Measurements from ENCODE around the gene KIF12.
"Not testable (repeated sequence)": the region's sequence is repeated elsewhere in the genome, so short reads cannot be mapped to it uniquely, and the experiment has no call there.

KIF12 gene

DNA sequence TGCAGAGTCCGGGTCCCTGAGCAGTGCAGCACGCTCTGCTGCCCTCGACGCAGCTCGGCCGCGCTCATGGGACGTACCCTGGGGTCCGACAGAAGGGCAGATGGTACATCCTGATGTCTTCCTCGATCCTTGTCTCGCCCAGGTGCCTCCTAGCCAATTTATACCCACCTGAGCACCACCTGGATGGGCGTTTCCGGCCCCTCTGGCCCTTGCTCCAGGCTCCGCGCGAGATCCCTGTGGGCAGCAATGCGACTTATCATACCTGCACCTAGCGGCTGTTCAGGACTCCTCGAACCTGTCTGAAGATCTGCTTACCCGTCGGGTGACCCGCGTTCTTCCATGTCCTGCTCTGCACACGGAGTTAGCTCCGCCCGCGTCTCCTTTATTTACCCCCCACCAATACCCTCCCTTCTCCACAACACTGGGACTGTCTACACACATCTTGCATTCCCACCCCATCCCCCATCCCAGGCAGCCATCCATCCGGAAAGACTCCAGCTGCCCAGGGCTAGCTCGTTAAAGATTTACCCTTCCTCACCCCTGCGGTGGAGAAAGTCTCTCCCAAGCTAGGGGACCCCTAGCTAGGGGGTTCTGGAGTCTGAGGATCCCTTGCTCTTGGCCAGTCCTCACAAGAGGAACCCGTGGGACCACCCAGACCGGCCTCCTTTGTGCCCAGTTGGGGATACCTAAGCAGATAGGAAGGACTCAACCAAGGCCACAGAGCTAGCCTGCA is at the start of gene KIF12:
TSS of gene KIF12 (minus strand) at position 357 of the 733 bp plus-strand sequence. CDS start at position 341, 16 bp downstream.
- DNase-seq, result no peak

DNA sequence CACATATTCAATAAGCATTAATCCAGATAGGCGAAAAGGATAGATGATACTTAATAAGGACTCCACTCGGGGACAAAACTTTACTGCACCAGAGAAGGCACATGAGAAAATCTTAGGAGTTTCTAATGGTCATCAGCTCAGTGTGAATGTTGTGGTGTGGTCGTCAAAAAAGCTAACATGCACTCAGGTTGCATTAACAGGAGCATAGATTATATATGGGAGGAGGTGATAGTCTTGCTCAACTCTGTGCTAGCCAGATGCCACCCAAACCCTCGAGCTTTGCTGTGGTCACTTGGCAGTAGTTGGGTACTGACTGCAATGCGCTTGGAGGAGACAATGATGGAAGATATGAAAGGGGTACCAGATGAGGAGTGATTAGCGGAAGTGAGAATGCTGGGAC is 47.6 kb upstream of the KIF12 start:
- DNase-seq, result no peak

DNA sequence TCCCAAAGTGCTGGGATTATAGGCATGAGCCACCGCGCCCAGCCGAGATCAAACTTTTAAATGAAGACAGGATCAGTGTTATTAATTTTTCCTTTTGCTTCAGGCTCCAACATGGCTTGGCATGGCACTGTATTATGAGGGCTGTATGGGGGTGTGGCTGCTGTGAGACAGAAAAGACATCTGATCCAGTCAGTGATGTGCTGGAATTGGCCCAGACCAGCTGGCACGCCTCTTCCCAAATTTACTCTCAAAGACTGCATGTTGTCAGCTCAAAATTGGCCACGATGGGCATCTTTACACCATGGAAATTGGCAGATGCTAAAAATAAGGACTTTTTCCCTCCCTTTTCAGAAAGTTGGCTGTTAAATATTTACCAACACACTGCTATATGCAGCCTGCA is 44.1 kb upstream of the KIF12 start:
- DNase-seq, result no peak

DNA sequence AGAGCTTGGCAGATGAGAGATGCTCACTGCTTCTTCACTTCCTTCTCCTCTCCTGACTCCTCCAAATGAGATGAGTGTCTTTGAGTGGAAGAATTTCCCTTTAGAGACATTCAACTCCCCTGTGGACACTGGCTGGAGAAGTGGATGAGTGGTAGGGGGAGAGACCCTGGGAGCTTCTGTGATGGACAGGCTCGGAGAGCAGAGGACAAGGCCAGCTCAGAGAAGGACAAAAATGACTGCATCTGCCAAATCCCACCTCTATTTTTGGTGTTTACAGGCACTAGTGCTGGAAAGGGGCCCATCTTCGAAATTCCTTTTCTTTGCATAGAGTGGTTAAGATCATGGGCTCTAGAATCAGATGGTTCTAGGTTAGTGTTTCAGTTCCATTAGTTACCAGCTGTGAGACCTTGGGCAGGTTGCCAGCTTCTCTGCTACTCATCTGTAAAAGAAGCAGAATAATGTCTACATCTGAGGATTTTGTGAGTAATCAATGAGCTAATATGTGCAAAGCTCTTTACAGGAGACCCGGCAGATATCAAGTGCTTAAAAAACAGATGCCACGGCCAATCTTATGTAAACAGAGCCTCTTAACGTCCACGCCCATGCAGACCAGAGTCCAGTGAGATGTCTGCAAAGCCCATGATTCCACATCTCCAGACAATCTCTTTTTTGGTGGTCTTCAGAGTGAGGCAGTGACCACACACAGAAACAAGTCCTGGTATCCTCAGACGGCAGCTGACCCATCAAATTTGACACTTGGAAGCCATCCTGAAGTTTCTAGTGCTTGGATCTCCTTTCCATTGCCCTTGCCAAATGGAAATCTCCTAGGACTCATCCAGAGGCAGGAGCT is 42.7 kb upstream of the KIF12 start:
- no peak for DNase-seq

DNA sequence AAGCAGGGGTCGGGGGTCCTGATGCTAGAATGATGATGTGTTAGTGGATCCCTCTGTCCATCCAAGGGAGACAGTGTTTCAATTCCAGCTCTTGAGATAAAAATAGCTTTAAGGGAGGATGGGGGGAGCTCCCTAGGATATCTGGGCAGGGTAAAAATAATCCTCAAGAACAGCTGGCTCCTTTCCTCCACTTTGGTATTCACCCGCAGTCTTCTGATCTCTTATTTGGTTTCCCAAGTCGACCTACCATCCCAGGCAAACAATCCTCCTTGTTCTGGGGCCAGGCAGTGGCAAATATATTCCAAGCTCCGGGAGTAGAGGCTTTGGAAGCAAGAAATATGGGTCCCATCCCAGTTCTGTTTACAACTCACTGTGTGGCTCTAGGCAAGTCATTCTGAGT is 41.8 kb upstream of the KIF12 start:
- DNase-seq, result no peak

DNA sequence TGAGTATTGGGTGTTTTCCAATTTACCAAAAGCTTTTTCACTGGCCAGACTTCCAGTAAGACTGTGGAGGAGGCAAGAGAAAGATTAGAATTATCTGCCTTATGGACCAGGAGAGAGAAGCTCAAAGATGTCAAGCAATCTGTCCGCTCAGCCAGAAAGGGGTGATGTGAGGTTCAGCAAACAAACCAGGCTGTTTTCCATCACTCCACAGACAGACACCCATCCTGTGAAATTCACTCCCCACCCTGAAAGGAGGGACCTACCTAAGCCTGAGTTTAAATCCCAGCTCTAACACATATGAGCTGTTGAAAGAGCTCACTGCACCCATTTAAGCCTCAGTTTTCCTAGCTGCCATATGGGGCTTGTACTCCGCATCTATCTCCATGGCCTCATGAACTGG is 41.3 kb upstream of the KIF12 start:
- DNase-seq, result no peak

DNA sequence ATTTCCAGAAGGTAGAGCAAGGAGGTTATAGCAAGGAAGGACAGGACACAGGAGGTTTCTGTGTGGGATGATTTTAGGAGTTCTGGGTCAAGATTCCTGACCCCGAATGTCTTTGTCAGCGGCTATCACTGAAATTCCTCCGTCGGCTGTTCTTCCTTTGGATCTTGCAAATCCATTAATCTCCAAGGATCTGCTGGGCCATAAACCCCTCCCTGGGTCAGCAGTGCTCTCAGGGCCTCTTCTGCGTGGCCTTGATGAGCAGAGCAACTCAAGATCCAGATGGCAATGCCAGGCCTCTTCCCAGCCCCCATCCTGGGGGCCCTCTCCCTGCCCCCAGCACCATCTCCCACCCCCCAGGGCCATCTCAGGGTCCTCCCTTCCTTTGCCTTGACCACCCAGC is 40.0 kb upstream of the KIF12 start:
- DNase-seq, result no peak

DNA sequence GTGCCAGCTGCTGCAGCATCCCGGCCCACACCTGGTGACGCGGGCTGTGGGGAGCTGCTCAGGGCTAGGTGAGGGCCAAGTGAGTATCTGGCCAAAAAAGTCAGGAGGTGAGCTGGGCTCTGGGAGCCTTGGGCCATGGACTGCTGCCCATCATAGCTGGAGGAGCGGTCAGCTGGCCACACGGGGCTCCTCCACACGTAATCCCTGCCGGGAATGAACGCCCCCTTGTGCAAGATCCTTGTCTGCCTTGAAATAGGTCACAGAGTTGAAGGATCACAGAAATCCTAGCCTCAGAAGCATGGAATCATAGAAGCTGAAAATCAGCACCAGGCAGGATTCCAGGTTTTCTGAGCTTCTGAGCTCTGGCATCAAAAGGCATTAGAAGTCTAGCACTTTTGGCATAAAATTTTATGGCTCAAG is 39.5 kb upstream of the KIF12 start:
- no peak for DNase-seq

DNA sequence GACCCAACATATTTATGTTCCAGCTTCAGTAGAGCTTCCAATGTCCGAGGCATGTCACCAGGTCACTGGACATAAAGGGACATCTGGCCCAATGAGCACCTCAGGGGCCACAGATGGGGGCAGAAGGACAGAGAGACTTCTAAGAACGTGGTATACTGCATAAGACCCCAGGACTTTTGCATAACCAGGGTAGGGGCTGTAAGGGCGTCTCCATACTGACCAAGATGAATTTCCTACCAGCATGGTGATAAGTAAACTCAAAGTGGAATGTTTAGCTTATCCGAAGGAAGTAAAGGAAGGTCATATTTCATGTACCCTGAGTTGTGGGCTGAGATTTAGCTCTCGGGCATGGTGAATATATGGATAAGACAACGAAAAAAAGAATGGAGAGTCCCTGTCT is 38.7 kb upstream of the KIF12 start:
- no peak for DNase-seq

DNA sequence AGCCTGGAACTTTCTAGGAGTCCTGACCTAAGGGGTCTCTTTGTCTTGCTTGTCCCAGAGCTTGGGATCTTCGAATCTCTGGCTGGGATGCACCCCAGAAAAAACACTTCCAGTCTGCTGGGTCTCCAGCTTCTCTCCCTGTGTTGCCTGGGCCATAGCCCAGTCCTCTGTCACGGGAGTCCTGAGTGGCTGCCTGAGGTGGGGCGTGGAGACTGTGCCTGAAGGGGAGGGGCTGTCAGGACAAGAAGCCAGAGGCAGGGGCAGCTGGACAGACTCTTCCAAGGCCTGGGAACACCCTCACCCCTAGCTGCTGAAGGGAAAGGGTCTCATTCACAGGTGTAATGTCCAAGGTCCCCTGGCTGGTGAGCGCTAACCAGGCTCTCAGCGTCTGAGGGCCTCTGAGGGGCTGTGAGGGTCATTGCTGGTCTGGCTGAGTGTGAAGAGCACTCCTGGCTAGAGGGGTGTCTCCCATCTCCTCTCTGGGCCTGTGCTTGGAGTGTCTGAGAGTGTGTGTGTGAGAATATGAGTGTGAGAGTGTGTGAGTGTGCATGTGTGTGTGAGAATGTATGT is 35.8 kb upstream of the KIF12 start:
- DNase-seq, result no peak

DNA sequence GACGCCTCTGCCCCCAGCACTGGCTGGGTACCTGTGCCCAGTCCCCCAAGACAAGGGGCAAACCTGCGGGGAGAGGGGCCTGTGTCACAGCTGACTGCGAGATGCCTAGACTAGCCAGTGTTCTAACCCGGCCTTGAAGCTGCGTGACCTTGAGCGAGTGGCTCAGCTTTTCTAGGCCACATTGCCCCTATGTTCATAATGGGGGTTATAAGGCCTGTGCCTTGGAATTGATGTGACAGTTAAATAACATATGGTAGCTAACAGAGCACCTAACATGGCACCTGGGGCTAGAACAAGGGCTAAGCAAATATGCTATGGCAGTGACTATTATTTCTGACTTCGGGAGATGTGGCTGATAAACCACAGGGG is 33.4 kb upstream of the KIF12 start:
- DNase-seq, result no peak

DNA sequence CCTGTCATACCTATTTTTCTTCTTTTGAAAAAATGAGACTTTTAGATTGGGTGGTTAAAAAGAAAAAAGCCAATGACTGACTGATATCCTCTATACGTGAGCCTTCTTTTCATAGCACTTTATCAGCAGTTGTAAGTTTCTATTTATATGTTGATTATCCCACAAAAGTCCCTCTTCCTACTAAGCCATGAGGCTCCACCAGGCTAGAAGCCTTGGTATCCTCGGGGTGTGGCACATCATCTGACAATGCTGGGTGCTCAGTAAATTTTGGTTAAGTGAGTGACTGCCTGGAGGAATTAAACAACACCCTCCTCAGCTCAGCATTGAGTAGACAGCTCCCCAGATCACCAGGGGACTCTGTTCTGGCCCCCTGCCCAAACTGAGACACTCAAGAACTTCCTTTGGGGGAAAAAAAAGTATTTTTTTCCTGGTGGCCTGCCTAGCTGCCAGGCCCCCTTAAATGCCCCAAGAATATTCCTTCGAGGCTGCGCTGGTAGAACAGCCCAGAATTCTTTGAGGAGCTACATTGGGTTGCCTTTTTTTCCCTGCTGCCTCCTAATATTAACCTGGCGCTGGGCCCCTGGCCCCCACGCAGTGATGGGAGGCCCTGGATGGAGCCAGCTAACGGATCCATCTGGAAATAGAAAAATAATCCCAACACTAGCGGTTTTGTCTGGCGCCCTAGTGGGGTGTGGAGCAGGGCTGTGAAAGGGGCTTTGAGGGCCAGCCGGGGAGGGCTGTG is 32.9 kb upstream of the KIF12 start:
- DNase-seq, result no peak

DNA sequence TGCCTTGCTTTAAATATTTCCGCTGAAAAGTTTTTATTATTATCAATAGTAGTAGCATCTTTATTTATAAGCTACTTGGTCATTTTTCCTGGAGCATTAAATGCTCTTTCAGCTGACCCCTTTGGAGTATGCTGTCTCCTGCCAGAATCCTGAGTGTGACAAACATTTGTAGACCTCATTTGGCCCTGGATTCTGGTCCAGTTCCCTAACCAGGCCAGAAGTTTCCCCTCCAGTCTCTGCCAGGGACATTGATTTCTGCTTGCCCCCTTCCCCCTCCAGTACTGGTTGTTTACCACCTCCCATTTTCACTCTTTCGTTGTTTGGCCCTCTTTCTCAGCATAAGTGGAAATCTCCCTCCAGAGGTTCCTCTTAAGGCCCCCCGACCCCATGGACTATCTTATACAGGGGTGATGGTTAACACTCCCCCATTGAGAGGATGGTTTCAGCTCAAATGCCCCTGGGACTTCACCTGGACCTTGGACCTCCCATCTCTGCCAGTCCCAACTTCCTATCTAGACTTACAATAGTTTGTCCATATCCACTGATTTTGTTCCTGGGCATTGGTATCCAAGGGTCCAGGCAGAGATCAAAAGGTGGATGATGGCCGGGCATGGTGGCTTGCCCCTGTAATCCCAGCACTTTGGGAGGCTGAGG is 31.7 kb upstream of the KIF12 start:
- DNase-seq, result no peak

DNA sequence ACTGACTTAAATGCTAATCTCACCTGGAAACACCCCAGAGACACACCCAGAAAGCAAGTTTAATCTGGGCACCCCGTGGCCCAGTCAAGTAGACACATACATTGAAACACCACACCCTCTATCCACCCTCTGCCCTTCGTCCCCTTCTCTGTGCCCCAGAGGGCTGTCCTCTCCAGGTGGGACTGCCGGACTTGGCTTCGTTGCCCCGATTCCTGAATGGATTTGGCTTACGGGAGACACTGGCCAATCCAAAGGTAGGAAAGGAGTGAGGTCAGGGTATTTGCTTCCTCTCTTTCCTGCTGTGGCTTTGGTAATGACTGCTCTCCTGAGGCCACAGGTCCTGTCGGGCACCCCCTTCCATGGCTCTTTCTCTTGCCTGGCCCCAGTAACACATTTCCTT is 31.0 kb upstream of the KIF12 start:
- no peak for DNase-seq

DNA sequence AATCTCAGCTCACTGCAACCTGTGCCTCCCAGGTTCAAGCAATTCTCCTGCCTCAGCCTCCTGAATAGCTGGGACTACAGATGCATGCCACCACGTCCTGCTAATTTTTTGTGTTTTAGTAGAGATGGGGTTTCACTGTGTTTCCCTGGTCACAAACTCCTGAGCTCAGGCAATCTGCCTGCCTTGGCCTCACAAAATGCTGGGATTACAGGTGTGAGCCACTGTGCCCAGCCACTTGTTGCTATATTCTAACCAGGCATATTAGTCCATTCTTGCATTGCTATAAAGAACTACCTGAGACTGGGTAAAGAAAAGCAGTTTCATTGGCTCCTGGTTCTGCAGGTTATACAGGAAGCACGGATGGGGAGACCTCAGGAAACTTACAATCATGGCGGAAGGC is 29.7 kb upstream of the KIF12 start:
- not testable (repeated sequence) for DNase-seq

DNA sequence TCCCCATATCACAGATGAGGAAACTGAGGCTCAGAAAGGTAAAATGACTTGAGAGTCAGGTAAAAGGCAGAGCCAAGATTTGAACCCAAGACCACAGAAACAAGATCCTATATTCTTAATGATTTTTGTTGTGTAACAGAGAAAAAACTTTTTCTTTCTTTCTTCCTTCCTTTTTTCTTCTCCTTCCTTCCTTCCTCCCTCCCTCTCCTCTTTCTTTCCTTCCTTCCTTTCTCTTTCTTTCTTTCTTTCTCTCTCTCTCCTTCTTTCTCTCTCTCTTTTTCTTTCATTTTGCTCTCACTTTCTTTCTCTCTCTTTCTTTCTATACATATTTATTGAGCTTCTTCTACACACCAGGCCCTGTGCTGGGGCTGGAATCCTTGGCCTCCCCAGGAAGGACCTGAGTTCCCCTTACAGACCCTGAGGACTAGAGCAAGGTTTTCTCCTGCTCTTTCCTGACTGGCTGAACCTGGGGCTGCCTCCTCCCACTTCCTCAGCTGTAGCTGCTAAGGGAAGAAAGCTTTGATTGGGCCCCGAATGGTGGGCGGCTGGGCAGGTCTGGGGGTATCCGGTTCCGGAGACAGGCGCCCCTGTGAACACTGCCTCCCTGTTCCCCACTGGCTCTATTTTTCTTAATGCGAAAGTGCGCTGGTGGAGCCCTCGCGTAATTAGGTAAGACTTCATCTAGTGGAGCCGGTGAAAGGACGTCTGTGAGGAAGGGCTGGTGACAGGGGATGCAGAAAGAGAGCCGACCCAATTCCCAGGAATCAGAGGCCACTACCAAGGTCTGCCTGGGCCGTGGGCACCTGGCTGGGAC is 27.4 kb upstream of the KIF12 start:
- no peak for DNase-seq

DNA sequence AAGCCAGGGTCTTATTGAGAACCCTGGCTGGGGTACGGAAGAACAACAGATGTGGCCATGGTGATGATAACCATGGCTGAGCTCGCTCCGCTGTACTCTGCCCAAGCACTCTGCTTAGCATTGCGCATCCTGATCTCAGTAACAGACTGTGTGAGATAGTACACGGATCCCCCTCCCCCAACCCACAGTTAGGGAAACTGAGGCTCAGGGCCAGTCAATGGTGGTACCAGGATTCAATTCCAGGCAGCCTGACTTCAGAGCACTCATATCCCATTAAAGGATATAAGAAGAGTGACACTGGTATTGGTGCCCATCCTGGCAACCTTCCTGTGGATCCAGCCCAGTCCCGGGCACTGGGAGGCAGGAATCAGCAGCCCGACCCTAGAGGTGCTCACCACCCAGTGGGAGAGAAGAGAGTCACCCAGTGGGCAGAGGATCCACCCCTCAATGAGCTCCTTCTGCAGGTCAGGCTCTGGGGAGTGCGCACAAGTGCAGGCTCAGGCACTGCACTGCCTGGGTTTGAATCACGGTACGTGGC is 26.5 kb upstream of the KIF12 start:
- no peak for DNase-seq

DNA sequence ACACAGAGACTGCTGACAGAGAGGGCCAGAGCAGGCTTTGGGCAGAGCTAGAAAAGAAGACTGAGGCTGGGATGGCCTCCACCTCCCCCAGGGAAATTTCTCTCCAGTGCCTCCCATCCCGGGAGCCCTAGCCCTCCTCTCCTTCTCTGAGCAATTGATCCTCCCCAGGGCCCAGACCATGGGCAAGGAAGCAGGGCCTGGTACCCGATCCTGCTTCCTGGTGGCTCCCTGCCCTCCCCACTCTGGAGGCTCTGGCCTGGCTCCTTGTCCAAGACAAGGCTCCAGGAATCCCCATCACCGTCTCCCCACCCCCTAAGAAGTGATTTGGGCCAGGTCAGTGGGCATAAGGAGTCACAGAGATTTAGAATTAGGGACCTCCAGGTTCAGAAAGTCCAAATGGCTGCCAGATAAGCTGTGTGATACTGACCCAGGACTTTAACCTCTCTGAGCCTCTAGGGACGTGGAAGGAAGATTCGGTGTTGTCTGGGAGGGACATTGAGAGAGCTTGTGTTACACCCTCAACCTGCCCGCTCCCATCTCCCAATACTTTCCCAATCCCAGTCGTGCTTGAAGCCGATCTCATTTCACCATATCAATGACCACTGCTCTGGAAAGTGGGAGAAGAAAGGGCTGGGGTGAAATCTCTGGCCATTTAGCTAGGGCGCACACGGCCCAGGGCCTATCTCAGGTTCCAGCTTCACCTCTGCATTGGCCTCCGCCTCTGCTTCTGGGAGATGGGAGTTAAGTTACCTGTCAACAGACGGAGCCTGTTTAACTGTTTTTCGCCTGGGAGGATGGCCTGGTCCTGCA is 25.8 kb upstream of the KIF12 start:
- no peak for DNase-seq

DNA sequence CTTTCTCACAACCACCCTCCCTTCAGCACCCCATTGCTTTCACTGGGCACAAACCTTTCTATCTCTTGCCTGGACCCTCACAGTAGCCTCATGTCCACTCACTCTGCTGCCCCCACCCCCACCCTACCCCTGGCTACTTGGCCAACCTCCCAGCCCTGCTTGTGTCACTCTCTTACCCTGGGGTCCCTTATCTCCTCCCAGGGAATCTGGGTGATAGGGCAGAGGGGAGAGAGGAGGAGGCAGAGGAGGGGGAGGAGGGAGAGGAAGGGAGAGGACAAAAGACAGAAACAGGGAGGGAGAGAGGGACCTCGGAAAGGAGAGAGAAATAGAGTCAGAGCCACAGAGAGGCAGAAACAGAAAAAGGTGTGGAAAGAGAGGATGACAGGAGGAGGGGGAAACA is 25.0 kb upstream of the KIF12 start:
- no peak for DNase-seq
